ENCODE measurements around the gene CENPU. TPM values are rescaled to one million over a fixed set of nuclear protein-coding genes. Genes with fewer than 3 reads are reported as not detected.

The CENPU gene
- polyA plus RNA-seq, 1 donor from 2014 or later, result 13.0 TPM

GRCh38 chr4:184722798-184723197 lies 11.1 kb downstream of the CENPU start:
- no peak overlapping the region for H3K4me2 ChIP-seq (ENCODE audit: low read length)
- no peak overlapping the region for H3K27ac ChIP-seq (ENCODE audit: low read length)
- no peak overlapping the region for H3K9ac ChIP-seq (ENCODE audit: low read length)
- H2AFZ ChIP-seq (ENCODE audit: low read depth, low read length), result no peak overlapping the region
- TF ChIP-seq TAF1 (IDR thresholded peaks at IDR 0.05; ENCODE audit: low read depth) (no peak), EP300 (conservative IDR thresholded peaks at IDR 0.05; ENCODE audit: poor library complexity, severe bottlenecking) (no peak), SMC3 (conservative IDR thresholded peaks at IDR 0.05; ENCODE audit: poor library complexity) (no peak), POLR2AphosphoS5 (IDR thresholded peaks at IDR 0.05) (no peak), EZH2 (IDR thresholded peaks at IDR 0.05; ENCODE audit: borderline replicate concordance, insufficient read depth, low read length, poor library complexity, severe bottlenecking) (no peak)
- TF ChIP-seq, protein P1, sequence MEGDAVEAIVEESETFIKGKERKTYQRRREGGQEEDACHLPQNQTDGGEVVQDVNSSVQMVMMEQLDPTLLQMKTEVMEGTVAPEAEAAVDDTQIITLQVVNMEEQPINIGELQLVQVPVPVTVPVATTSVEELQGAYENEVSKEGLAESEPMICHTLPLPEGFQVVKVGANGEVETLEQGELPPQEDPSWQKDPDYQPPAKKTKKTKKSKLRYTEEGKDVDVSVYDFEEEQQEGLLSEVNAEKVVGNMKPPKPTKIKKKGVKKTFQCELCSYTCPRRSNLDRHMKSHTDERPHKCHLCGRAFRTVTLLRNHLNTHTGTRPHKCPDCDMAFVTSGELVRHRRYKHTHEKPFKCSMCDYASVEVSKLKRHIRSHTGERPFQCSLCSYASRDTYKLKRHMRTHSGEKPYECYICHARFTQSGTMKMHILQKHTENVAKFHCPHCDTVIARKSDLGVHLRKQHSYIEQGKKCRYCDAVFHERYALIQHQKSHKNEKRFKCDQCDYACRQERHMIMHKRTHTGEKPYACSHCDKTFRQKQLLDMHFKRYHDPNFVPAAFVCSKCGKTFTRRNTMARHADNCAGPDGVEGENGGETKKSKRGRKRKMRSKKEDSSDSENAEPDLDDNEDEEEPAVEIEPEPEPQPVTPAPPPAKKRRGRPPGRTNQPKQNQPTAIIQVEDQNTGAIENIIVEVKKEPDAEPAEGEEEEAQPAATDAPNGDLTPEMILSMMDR (IDR thresholded peaks at IDR 0.05; ENCODE audit: poor library complexity, severe bottlenecking), result no peak
- no peaks in the 10 kb centered on the region for H3K9me3 ChIP-seq (ENCODE audit: low read length)
- H3K9me2 ChIP-seq (ENCODE audit: insufficient read depth, low read length), result no peaks in the 10 kb centered on the region
- H3F3A ChIP-seq (ENCODE audit: insufficient read depth, low read length, poor library complexity, severe bottlenecking), result no peaks in the 10 kb centered on the region
- no peak overlapping the region for H3K4me3 ChIP-seq (ENCODE audit: low read length)
- no peaks in the 10 kb centered on the region for H3K79me2 ChIP-seq (replicated peaks; ENCODE audit: insufficient read depth, low read length)
- no peaks in the 10 kb centered on the region for H3K36me3 ChIP-seq (ENCODE audit: insufficient read depth, low read length)
- no peaks in the 10 kb centered on the region for H4K20me1 ChIP-seq (ENCODE audit: insufficient read depth)
- no peaks in the 10 kb centered on the region for H3K27me3 ChIP-seq (ENCODE audit: insufficient read depth, low read depth, low read length)

GRCh38 chr4:184721254-184721653 lies 12.6 kb downstream of the CENPU start:
- Histone ChIP-seq H3K9me3 (ENCODE audit: low read length) (no peaks in the 10 kb centered on the region), H3K27ac (ENCODE audit: low read length) (no peak overlapping the region), H3K36me3 (ENCODE audit: insufficient read depth, low read length) (no peaks in the 10 kb centered on the region), H3K9me2 (ENCODE audit: insufficient read depth, low read length) (no peaks in the 10 kb centered on the region), H3K9ac (ENCODE audit: low read length) (no peak overlapping the region), H3K4me2 (ENCODE audit: low read length) (no peak overlapping the region), H4K20me1 (ENCODE audit: insufficient read depth) (no peaks in the 10 kb centered on the region), H2AFZ (ENCODE audit: low read depth, low read length) (no peak overlapping the region), H3K27me3 (ENCODE audit: insufficient read depth, low read depth, low read length) (no peaks in the 10 kb centered on the region), H3K4me3 (ENCODE audit: low read length) (no peak overlapping the region), H3K79me2 (replicated peaks; ENCODE audit: insufficient read depth, low read length) (no peaks in the 10 kb centered on the region), H3F3A (ENCODE audit: insufficient read depth, low read length, poor library complexity, severe bottlenecking) (no peaks in the 10 kb centered on the region)
- no peak for TF ChIP-seq RAD21 (conservative IDR thresholded peaks at IDR 0.05)
- TF ChIP-seq, protein P1 (IDR thresholded peaks at IDR 0.05; ENCODE audit: poor library complexity, severe bottlenecking), result no peak
- TF ChIP-seq, protein P2, sequence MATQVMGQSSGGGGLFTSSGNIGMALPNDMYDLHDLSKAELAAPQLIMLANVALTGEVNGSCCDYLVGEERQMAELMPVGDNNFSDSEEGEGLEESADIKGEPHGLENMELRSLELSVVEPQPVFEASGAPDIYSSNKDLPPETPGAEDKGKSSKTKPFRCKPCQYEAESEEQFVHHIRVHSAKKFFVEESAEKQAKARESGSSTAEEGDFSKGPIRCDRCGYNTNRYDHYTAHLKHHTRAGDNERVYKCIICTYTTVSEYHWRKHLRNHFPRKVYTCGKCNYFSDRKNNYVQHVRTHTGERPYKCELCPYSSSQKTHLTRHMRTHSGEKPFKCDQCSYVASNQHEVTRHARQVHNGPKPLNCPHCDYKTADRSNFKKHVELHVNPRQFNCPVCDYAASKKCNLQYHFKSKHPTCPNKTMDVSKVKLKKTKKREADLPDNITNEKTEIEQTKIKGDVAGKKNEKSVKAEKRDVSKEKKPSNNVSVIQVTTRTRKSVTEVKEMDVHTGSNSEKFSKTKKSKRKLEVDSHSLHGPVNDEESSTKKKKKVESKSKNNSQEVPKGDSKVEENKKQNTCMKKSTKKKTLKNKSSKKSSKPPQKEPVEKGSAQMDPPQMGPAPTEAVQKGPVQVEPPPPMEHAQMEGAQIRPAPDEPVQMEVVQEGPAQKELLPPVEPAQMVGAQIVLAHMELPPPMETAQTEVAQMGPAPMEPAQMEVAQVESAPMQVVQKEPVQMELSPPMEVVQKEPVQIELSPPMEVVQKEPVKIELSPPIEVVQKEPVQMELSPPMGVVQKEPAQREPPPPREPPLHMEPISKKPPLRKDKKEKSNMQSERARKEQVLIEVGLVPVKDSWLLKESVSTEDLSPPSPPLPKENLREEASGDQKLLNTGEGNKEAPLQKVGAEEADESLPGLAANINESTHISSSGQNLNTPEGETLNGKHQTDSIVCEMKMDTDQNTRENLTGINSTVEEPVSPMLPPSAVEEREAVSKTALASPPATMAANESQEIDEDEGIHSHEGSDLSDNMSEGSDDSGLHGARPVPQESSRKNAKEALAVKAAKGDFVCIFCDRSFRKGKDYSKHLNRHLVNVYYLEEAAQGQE (IDR thresholded peaks at IDR 0.05; ENCODE audit: borderline replicate concordance), result no peak
- TF ChIP-seq POLR2AphosphoS5 (IDR thresholded peaks at IDR 0.05), result no peak
- TF ChIP-seq EP300 (conservative IDR thresholded peaks at IDR 0.05; ENCODE audit: poor library complexity, severe bottlenecking), result no peak
- TF ChIP-seq MXI1 (conservative IDR thresholded peaks at IDR 0.05; ENCODE audit: poor library complexity, severe bottlenecking), result no peak
- no peak for TF ChIP-seq TAF1 (IDR thresholded peaks at IDR 0.05; ENCODE audit: low read depth)
- TF ChIP-seq SMC3 (conservative IDR thresholded peaks at IDR 0.05; ENCODE audit: poor library complexity), result no peak
- no peak for TF ChIP-seq EZH2 (IDR thresholded peaks at IDR 0.05; ENCODE audit: borderline replicate concordance, insufficient read depth, low read length, poor library complexity, severe bottlenecking)
